SK-N-SH (cell line): ENCODE results near the gene PDCD11. TPM values are rescaled to one million over a fixed set of nuclear protein-coding genes. Genes with fewer than 3 reads are reported as not detected.
A peak's percentile ranks its signal among the peaks of the same experiment; 100 is the strongest.

Experiments
- CTCF ChIA-PET: fragments of 300-600, 350-600 bp; formaldehyde crosslinking; extraction: SDS; loops from one replicate; lab custom pipeline; 2021; lab: Yijun Ruan, JAX
- POLR2A ChIA-PET: fragments of 350-600 bp; sonication (Branson Sonifier 250); formaldehyde crosslinking; extraction: SDS; loops from one replicate; lab custom pipeline; 2020; ENCODE audit warnings: antibody characterized with exemption, inconsistent platforms; lab: Yijun Ruan, JAX
- DNase-seq: peaks from one replicate; pipeline ENCODE4 v3.0.0; 2012
- H2AFZ ChIP-seq: fragments of 200-600 bp; sonication (generic); 2 replicates; pipeline ENCODE4 v1.8.1; 2016; ENCODE audit warnings: antibody characterized with exemption, mild to moderate bottlenecking, low read depth
- H3F3A ChIP-seq: fragments of 200-600 bp; sonication (generic); replicated peaks from 2 replicates; pipeline ENCODE3; 2016; ENCODE audit warnings: antibody characterized with exemption, mild to moderate bottlenecking; ENCODE audit not compliant: insufficient read depth
- H3K27ac ChIP-seq, 2 experiments: fragments of 200-500 bp in 1 of 2; fragments of 200-600 bp in 1 of 2; sonication (Bioruptor generic) in 1 of 2; sonication (generic), shearing (Covaris generic) in 1 of 2; 2 replicates each; pipeline versions ENCODE4 v1.5.1 to v1.6.1; 2014 to 2016; ENCODE audit warnings: low read depth in 2 of 2, inconsistent platforms in 1 of 2, low read length in 1 of 2, mild to moderate bottlenecking in 1 of 2, mixed read lengths in 1 of 2
- H3K27me3 ChIP-seq: fragments of 200-600 bp; sonication (generic), shearing (Covaris generic); 2 replicates; pipeline ENCODE4 v1.6.1; 2016; ENCODE audit warnings: mixed run types; ENCODE audit not compliant: insufficient read depth
- H3K36me3 ChIP-seq, 2 experiments: fragments of 200-500 bp in 1 of 2; fragments of 200-600 bp in 1 of 2; sonication (Bioruptor generic) in 1 of 2; sonication (generic) in 1 of 2; replicated peaks in 1 of 2; 2 replicates each; pipeline versions ENCODE3 to v1.5.1; 2014 to 2016; ENCODE audit warnings: low read length in 1 of 2, mild to moderate bottlenecking in 1 of 2; ENCODE audit not compliant: insufficient read depth in 2 of 2, control insufficient read depth in 1 of 2
- H3K4me1 ChIP-seq, 2 experiments: fragments of 200-500 bp in 1 of 2; fragments of 200-600 bp in 1 of 2; sonication (Bioruptor generic) in 1 of 2; sonication (generic), shearing (Covaris generic) in 1 of 2; 2 replicates each; pipeline versions ENCODE4 v1.5.1 to v1.6.1; 2014 to 2016; ENCODE audit warnings: low read depth in 1 of 2, low read length in 1 of 2, mixed run types in 1 of 2; ENCODE audit not compliant: insufficient read depth in 2 of 2, control insufficient read depth in 1 of 2
- H3K4me2 ChIP-seq: fragments of 200-600 bp; sonication (generic), shearing (Covaris generic); 2 replicates; pipeline ENCODE4 v1.6.1; 2017; ENCODE audit warnings: mixed run types
- H3K4me3 ChIP-seq, 2 experiments: fragments of 200-500 bp in 1 of 2; fragments of 200-600 bp in 1 of 2; sonication (Bioruptor generic) in 1 of 2; sonication (generic), shearing (Covaris generic) in 1 of 2; 2 replicates each; pipeline versions ENCODE4 v1.5.1 to v1.8.1; 2014 to 2016; ENCODE audit warnings: low read depth in 2 of 2, inconsistent platforms in 1 of 2, low read length in 1 of 2, mild to moderate bottlenecking in 1 of 2, mixed read lengths in 1 of 2, moderate library complexity in 1 of 2
- H3K79me2 ChIP-seq: fragments of 200-600 bp; sonication (generic); 2 replicates; pipeline ENCODE4 v1.8.1; 2017; ENCODE audit warnings: mild to moderate bottlenecking; ENCODE audit not compliant: insufficient read depth
- H3K9ac ChIP-seq: fragments of 200-600 bp; sonication (generic); 2 replicates; pipeline ENCODE4 v1.6.1; 2017; ENCODE audit warnings: mixed run types
- H3K9me2 ChIP-seq: fragments of 200-600 bp; sonication (generic); 2 replicates; pipeline ENCODE4 v1.6.1; 2017; ENCODE audit warnings: mixed run types
- H3K9me3 ChIP-seq: fragments of 200-600 bp; sonication (generic); 2 replicates; pipeline ENCODE4 v1.6.1; 2017; ENCODE audit warnings: mixed run types, mild to moderate bottlenecking, moderate library complexity
- H4K20me1 ChIP-seq: fragments of 200-600 bp; sonication (generic); 2 replicates; pipeline ENCODE4 v1.6.1; 2017; ENCODE audit warnings: mild to moderate bottlenecking, mixed run types; ENCODE audit not compliant: insufficient read depth
- CTCF ChIP-seq: fragments of 200-600 bp; sonication (generic); IDR thresholded peaks from 2 replicates; pipeline ENCODE4 v1.6.1; 2017; ENCODE audit warnings: antibody characterized with exemption, mild to moderate bottlenecking, moderate library complexity
- IRF3 ChIP-seq: fragments of 150-350 bp; IDR thresholded peaks from 2 replicates; pipeline ENCODE4 v1.6.1; 2016; ENCODE audit warnings: mild to moderate bottlenecking, low read depth, low read length
- MXI1 ChIP-seq: IDR thresholded peaks from 2 replicates; pipeline ENCODE4 v1.6.1; 2012; ENCODE audit warnings: mild to moderate bottlenecking, low read depth, low read length, improper control_type of control experiment
- TEAD4 ChIP-seq: IDR thresholded peaks from 2 replicates; pipeline ENCODE4 v1.4.0; 2012; ENCODE audit warnings: mild to moderate bottlenecking, borderline replicate concordance; ENCODE audit not compliant: insufficient read depth
- YY1 ChIP-seq: IDR thresholded peaks from 2 replicates; pipeline ENCODE4 v1.4.0; 2012; ENCODE audit warnings: low read depth, mild to moderate bottlenecking
- WGBS: methylation state at CpG from one replicate; pipeline ENCODE4 v1.1.6; 2017; ENCODE audit warnings: low lambda C conversion rate; 5-methylcytosine and 5-hydroxymethylcytosine counted together
- polyA plus RNA-seq, 3 experiments: library from polyadenylated mRNA; depleted of rRNA; stranded (reverse); fragments of >200 nt; gene quantifications; 2 replicates each; pipeline ENCODE4 v1.2.3, GENCODE V29; 2012

PDCD11 gene
- polyA plus RNA-seq, 1 of the 3 experiments (the other 2 are of a cell fraction), result 29.8 TPM

GRCh38 chr10:103395754-103396066 lies 716 bp upstream of the PDCD11 start:
- CTCF ChIA-PET, result interaction anchor here (0.6 to 1.8 kb wide), 7 partner anchors 9 to 91 kb away, joined by 3 to 6 read pairs (median 3); no protein-coding TSS in a partner anchor
- peak overlapping the region; percentile 84 for H2AFZ ChIP-seq

GRCh38 chr10:103396789-103397087 lies 312 bp downstream of the PDCD11 start:
- Histone ChIP-seq H3K4me2 (peak overlapping the region; percentile 96), H3K4me1 (peaks cover 6 to 13% of the 10 kb centered on the region in 2 experiments; a peak in 3 of 4 replicates), H3F3A (no peaks in the 10 kb centered on the region), H3K4me3 (peak overlapping the region; percentile 89 to 99), H3K9ac (peak overlapping the region; percentile 91), H3K27me3 (no peaks in the 10 kb centered on the region), H3K27ac (peak overlapping the region; percentile 69 to 72), H3K79me2 (peaks cover 80% of the 10 kb centered on the region), H3K36me3 (peaks cover 54 to 58% of the 10 kb centered on the region in 2 experiments), H4K20me1 (peaks cover 6% of the 10 kb centered on the region), H3K9me2 (no peaks in the 10 kb centered on the region), H3K9me3 (no peaks in the 10 kb centered on the region), H2AFZ (peak overlapping the region; percentile 84)
- 0% methylated on average over 3 of the region's 8 CpGs for WGBS
- ChIA-PET POLR2A (interaction anchor here (1.0 to 1.6 kb wide), 3 partner anchors 29 to 89 kb away, joined by 3 to 6 read pairs (median 5); partner anchors contain the start of genes PCGF6 and TAF5), CTCF (interaction anchor here (0.9 to 1.0 kb wide), 3 partner anchors 14 to 27 kb away, joined by 3 read pairs; no protein-coding TSS in a partner anchor)
- TF ChIP-seq IRF3 (no peak), CTCF (peak; percentile 3; the same call in 1 of the 2 replicates), YY1 (no peak)
- no peak for DNase-seq

More at GRCh38 chr10:103395754-103396066, 716 bp upstream of the PDCD11 start:
- no peak for TF ChIP-seq TEAD4
- Histone ChIP-seq H3K27me3 (no peaks in the 10 kb centered on the region), H3K4me3 (peak overlapping the region; percentile 89 to 99), H3K9me2 (no peaks in the 10 kb centered on the region), H3K36me3 (peaks cover 56 to 59% of the 10 kb centered on the region in 2 experiments), H3F3A (no peaks in the 10 kb centered on the region), H3K27ac (peak overlapping the region; percentile 72 to 73), H3K9ac (peak overlapping the region; percentile 91), H4K20me1 (peaks cover 8% of the 10 kb centered on the region), H3K79me2 (peaks cover 89% of the 10 kb centered on the region), H3K4me1 (peaks cover 6 to 13% of the 10 kb centered on the region in 2 experiments; a peak in 3 of 4 replicates), H3K9me3 (no peaks in the 10 kb centered on the region), H3K4me2 (peak overlapping the region; percentile 96)
- POLR2A ChIA-PET, result interaction anchor here (1.2 to 1.6 kb wide), 2 partner anchors 45 to 90 kb away, joined by 3 to 6 read pairs; partner anchors contain the start of gene PCGF6
- 4% methylated on average over 10 of the region's 11 CpGs for WGBS
- DNase-seq, result no peak

GRCh38 chr10:103397191-103397825 lies 882 bp downstream of the PDCD11 start:
- CTCF ChIA-PET, result interaction anchor here (1.7 kb wide), 1 partner anchor 19 kb away, joined by 5 read pairs; no protein-coding TSS in a partner anchor
- 8% methylated on average over 19 of the region's 19 CpGs for WGBS

More at GRCh38 chr10:103397191-103397825, 882 bp downstream of the PDCD11 start:
- H2AFZ ChIP-seq, result peak overlapping the region; percentile 84
- H3K27ac ChIP-seq, result peak overlapping the region; percentile 69 to 72; a peak in 3 of 4 replicates
- peak overlapping the region; percentile 91 for H3K9ac ChIP-seq
- no peaks in the 10 kb centered on the region for H3K9me3 ChIP-seq
- peak overlapping the region; percentile 96 for H3K4me2 ChIP-seq
- H3F3A ChIP-seq, result no peaks in the 10 kb centered on the region
- peak; percentile 26; the same call in 1 of the 2 replicates for TF ChIP-seq MXI1
- no peak for TF ChIP-seq IRF3
- POLR2A ChIA-PET, result interaction anchor here (1.0 kb wide), 1 partner anchor 30 kb away, joined by 5 read pairs; the partner anchor contains the start of gene TAF5
- H3K36me3 ChIP-seq, result peaks cover 51 to 56% of the 10 kb centered on the region in 2 experiments
- peak overlapping the region; percentile 89 to 99 for H3K4me3 ChIP-seq
- peaks cover 6% of the 10 kb centered on the region for H4K20me1 ChIP-seq
- no peaks in the 10 kb centered on the region for H3K27me3 ChIP-seq
- H3K9me2 ChIP-seq, result no peaks in the 10 kb centered on the region
- no peak for DNase-seq
- peaks cover 74% of the 10 kb centered on the region for H3K79me2 ChIP-seq
- peaks cover 6 to 13% of the 10 kb centered on the region in 2 experiments; a peak in 3 of 4 replicates for H3K4me1 ChIP-seq
